NCI-H1417 treated with DMSO at 0.1 percent for 48 hours (cell line): Measurements from ENCODE around the gene RIMKLB.
A peak's percentile ranks its signal among the peaks of the same experiment; 100 is the strongest.
"Not testable (repeated sequence)": the region's sequence is repeated elsewhere in the genome, so short reads cannot be mapped to it uniquely, and the experiment has no call there.

Experiments
- DNase-seq: peaks from one replicate; lab custom pipeline; 2025; lab: John Stamatoyannopoulos, UW

Gene RIMKLB

DNA sequence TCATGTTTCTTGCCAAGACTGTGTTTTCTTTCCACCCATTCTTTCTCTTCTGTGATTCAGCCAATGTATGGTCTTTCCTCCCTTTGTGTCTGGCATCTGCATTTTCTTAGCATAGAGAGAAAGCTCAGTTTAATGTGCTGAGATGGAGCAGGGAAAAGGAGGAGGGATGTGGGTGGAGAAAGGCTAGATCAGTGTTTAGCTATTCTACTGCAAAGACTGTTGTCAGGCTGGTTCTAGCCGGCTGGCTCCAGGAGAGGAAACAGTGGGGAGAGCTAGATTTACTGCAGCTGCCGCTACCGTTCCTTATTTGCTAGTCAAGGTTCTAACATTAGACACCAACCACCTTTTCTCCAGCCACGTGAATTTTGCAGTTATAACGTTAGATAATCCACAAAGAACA lies 5.2 kb upstream of the RIMKLB start:
- peak; percentile 24 for DNase-seq

DNA sequence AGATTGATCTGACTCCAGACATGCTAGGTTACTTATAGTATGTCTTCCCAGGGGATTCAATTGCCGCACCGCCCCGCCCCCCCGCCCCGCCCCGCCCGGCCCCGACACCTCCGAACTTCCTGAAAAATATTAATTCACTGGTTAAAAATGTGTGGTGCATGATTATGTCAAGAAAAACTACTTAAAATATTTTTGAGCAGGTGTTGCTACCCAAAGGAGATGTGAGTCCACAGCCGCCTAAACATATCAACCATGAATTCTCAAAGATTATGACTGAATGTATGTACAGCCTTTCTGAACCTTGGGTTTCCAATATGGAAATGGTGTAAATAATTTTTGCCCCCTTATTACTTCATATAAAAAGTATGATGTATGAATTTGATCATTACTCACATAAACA lies 2.7 kb upstream of the RIMKLB start:
- DNase-seq = no peak

DNA sequence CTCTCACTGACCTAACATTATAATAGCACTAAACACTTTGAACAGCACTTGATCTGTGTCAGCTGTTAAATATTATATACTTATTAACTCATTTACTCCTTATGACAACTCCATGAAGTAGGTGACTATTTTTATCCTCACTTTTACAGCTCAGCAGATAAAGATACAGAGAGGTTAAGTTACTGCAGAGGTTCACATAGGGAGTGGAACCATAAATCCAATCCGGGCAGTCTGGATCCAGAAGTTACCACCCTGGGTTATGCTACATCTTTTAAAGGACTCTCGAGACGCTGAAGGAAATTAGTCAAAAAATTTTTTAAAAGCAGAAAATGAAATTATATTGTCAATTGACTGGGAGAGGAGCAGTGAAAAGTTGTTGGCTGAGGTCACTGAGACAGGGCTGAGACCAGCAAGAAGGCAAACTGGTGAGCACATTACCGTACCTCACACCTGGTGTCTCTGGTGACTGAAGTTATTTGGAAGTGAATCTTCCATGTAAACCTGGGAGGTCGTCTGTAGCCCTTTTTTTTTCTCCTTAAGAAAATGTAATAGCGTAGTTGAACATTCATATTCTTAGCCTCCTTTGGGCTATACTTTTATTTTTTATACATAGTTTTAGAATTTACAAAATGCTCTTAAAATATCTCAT lies 1.2 kb upstream of the RIMKLB start:
- DNase-seq = no peak

DNA sequence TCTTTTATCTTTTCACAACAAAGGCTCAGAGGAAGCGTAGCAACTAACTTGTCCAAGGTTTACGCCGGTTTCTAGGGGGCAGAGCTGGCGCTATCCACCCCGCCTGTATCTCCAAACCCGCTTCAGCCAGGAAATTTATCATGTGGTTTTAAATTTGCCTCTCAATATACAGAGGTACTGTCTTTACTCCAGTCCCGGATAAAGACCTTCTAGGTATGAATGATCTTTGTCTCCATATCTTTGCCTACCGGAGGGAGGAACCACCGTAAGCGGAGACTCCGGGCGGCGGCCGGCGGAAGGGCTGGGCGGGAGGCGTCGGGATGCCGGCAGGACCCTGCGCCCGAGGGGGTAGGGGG lies 693 bp upstream of the RIMKLB start:
- DNase-seq = no peak

DNA sequence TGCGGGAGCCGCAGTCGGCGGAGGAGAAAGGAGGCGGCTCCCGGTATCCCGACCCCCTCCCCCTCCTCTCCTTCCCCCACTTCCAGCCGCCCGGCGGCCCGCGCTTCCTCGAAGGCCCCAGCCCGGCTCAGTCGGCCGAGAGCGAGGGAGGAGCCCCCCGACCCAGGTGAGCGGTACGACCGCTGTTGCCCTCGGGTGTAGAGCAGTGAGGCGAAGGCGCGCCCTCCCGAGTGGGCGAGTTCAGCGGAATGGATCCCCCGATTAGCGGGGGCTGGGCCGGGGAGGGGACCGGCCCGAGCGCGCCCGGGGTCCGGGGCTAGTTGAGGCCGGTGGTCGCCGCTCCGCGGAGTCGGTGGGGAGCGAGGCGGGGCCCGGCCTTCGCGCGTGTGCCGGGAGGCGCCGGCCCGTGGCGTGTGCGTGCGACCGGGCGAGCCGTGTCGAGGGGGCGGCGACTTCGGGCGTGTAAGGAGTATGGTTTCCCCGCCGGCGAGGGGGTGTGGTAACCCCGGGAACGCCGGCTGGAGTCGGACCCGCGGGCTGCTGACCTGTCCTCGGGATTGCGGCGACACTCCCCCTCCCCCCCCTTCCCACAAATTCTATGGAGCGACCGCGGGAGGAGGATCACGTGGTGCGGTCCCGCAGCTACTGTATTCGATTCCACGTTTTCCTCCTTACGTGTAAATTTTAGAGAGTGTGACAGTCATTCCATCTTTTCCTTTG lies 501 bp downstream of the RIMKLB start:
- no peak for DNase-seq

DNA sequence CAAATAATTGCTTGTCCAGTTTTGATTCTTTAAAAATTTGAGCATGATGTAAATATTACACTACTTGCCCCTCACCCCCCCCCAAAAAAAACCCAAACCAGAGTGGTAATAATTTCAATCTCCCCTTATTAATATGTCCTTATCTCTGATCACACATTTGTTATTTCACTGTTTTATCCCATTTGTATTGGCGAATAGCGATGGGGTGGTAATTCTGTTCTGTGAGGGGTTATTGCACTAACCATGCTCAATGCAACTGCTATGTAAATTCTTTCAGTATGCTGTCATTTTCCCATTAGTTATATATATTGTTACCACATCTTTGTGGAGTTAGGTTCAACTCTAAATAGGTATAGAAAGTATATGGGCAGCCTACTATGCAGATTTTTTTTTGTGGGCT lies 1.1 kb downstream of the RIMKLB start:
- DNase-seq = no peak

DNA sequence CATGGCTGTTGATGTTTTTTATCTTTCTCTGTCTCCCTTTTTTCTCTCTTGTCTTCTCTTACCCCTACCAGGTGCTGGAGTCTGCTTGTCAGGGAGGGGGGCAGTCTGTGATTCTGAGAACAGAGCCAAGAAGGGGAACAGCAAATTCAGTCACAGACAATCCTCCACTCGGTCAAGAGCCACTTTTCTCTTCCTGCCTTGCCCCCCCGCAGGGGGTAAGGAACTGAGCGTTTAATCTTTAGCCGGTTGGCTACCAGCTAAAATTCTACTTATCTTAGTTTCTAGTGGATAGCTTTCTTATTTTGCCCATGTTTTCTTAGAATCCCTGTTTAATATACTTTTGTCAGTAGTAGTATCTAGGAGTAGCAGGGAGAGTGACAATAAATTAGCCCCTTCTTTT lies 1.9 kb downstream of the RIMKLB start:
- DNase-seq = no peak

DNA sequence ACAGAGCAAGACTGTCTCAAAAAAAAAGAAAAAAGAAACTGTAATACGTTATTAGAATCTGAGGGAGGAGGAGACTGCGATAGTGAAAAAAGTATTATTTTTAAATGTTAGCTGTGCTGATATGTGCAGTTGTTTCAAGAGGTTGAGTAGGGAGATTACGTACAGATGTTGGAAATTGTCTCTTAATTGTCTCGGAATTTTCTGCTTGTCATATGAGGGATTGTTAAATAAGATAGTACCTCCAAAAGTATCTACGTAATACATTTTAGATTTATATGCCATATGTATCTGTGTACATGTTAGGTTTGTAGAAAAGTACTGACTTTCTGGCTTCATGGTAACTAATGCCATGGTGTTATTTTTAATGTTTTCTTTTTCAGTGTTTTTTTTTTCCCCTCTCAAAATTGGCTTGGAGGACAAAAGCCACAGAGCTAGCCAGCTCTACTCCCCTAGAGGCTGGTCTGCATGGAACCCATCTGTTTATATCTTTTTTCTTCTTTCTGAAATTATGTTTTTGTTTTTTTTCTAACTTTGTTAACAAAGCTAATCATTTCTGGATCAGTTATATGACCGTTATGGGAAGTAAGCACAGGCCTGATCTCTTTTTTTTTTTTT lies 3.4 kb downstream of the RIMKLB start:
- DNase-seq = no peak

DNA sequence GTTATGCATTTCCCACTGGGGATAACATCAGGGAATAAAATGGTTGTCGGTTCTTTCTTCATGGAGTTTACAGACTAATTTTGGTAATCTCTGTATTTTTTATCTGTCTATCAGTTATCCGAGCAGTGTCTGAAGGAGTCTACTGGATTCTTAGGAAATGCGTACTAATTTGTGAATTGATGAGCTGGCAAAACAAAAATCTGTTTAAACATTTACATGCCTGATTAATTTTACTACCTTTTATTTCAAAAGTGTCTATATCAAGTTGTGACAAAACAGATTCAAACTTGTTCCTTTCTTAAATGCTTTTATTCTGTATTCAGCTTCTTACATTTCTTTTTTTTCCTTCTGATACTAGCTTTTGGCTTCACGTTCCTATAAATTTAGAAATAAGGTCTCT lies 4.4 kb downstream of the RIMKLB start:
- DNase-seq = no peak

DNA sequence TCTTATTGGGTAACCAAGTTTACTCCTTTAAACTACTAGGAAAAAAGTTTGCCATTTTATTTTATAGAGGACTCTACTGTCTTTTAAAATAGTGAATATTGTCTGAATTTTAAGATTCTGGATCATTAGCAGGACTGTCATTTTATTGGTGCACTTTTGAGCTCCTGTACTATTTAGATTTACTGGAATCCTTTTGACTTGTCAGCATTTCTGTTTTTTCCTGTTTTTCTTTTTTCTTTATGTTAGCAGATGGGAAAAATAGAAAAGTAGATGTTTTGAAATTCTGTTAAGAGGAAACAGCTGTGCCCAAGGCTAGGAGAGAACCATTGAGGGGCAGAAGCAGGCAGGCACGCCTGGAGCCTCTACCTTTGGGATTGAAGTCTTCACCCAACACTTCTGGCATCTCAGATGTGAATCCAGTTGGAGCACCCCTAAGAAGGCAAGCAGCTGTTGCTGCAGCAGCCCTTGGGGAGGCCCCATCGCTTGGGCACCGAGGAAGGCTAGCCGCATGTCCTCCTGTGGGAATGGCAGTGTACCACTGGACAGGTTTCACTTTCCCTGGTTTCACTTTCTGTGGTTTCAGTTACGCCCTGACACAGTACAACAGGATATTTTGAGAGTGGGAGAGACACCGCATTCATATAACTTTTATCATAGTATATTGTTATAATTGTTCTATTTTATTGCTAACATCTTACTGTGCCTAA lies 11.5 kb downstream of the RIMKLB start:
- no peak for DNase-seq

DNA sequence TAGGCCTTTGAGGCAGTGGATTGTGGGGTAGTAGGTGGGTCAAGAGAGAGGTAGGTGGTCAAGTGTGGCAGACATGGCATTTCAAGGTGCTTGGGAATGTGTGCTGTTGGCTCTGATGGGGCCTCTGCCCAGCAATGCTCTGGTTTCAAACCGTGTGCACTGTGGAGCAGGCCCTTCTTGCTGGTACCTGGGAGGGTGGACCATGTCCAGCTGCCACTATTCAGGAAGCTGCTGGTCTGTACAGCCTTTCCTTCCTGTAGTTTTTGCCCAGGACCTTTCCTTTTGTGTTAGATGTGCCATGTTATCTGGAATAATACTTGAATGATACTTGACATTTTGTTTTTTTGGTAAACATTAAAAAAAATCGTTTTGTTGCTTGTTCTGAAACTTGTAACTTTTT lies 14.8 kb downstream of the RIMKLB start:
- DNase-seq = no peak

DNA sequence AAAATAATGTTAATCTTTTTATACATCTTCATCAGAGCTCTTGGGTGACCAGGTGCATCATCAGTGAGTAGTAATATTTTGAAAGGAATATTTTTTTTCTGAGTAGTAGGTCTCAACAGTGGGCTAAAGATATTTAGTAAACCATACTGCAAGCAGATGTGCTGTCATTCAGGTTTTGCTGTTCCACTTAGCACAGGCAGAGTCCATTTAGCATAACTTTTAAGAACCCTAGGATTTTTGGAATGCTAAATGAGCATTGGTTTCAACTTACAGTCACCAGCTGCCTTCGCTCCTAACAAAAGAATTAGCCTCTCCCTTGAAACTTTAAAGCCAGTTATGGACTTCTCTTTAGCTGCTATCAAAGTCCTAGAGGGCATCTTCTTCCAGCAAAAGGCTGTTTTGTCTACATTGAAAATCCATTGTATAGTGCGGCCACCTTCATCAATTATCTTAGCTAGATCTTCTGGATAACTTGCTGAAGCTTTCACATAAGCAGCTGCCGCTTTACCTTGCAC lies 24.6 kb downstream of the RIMKLB start:
- DNase-seq = no peak

DNA sequence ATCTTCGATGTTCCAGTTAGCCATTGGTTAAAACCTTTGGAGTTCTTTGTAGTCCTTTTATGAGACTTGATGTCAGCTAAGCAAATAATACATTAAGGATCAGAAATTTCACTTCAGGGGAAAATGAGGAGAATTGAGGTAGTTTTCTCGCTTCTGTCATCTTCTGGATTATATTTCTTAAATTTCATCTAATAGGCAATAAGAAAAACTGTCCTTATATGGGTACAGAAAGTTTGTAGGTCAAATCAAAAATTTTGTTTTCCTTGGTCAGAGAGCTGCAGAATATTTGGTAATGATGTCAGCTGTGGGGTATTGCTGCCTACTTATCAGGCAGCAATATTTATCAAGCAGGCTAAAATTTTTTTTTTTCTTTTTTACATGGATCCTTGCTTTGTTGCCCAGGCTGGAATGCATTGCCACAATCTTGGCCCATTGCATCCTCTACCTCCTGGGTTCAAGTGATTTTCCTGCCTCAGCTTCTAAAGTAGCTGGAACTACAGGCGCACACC lies 37.1 kb downstream of the RIMKLB start:
- no peak for DNase-seq

DNA sequence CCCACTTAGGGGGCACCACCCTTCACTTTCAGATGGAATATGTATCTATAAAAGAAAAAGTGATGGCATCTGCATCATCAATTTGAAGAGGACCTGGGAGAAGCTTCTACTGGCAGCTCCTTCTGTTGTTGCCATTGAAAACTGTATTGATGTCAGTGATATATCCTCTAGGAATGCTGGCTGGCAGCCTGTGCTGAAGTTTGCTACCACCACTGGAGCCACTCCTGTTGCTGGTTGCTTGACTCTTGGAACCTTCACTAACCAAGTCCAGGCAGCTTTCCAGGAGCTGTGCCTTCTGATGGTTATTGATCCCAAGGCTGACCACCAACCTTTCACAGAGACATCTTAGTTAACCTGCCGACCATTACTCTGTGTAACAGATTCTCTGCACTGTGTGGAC lies 44.7 kb downstream of the RIMKLB start:
- no peak for DNase-seq

DNA sequence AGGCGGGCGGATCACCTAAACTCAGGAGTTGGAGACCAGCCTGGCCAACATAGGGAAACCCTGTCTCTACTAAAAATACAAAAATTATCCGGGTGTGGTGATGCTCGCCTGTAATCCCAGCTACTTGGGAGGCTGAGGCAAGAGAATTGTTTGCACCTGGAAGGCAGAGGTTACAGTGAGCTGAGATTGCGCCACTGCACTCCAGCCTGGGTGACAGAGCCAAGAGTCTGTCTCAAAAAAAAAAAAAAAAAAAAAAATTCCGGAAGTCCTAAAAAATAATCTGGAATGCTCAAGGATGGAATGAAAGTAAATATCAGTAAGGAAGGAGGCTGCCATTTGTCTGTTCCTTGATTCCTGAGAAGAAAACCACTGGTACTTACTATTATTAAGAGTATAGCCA lies 45.3 kb downstream of the RIMKLB start:
- DNase-seq = not testable (repeated sequence)

DNA sequence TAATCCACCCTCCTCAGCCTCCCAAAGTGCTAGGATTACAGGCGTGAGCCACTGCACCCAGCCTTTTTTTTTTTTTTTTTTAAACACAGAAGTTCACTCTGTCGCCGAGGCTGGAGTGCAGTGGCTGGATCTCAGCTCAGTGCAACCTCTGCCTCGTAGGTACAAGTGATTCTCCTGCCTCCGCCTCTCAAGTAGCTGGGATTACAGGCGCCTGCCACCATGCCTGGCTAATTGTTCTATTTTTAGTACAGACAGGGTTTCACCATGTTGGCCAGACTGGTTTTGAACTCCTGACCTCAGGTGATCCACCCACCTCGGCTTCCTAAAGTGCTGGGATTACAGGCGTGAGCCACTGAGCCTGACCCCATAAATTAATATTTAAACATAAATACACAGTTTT lies 47.8 kb downstream of the RIMKLB start:
- DNase-seq = not testable (repeated sequence)

DNA sequence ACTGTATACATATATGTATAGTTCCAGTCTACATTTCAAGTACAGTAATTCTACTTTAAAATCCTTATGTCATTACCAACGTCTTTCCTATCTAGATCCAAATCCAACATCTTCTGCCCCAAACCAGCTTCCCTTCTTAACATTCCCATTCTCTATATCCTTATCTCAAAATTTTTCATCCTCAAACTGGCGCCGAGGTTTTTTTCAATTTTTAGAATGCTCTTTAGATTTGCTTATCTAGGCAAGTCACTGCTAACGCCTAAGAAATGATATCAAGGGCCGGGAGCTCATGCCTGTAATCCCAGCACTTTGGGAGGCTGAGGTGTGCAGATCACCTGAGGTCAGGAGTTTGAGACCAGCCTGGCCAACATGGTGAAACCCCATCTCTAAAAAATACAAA lies 48.3 kb downstream of the RIMKLB start:
- no peak for DNase-seq

DNA sequence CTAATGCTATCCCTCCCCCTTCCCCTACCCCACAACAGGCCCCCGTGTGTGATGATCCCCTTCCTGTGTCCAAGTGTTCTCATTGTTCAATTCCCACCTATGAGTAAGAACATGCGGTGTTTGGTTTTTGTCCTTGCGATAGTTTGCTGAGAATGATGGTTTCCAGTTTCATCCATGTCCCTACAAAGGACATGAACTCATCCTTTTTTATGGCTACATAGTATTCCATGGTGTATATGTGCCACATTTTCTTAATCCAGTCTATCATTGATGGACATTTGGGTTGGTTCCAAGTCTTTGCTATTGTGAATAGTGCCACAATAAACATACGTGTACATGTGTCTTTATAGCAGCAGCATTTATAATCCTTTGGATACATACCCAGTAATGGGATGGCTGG lies 62.3 kb downstream of the RIMKLB start:
- not testable (repeated sequence) for DNase-seq

DNA sequence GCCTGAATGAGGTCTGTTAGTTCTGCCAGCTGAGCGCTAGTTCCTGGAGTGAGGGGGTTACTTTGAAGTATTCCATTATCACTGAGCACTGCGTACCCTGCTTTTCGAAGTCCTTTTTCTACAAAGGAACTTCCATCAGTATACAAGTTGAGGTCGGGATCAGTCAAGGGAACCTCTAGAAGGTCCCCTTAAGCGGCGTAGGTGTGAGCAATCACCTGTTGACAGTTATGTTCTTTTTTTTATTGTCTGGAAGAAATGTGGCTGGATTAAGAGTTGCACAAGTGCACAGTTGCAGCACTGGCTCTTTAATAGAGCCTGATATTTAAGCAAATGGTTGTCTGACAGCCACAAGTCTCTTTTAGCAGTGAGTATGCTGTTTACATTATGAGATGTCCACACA lies 64.9 kb downstream of the RIMKLB start:
- not testable (repeated sequence) for DNase-seq

DNA sequence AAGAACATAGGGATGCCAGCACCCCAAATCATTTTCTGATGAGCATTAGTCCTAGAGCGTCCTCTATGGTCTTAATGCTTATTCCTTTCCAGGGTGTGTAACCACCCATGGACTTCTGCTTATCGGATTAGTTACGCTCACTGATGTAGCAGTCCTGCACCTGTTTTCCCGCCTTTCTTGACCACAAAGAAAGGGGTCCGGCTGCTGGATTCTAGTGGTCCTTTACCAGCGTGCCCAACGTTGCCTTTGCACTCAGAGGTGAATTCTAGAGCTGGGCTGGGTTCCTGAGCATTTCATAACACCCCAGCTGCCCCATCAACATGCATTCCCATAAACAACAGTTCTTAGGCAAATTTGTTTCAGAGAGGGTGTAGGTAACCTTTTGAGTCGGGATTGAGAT lies 68.3 kb downstream of the RIMKLB start:
- not testable (repeated sequence) for DNase-seq

DNA sequence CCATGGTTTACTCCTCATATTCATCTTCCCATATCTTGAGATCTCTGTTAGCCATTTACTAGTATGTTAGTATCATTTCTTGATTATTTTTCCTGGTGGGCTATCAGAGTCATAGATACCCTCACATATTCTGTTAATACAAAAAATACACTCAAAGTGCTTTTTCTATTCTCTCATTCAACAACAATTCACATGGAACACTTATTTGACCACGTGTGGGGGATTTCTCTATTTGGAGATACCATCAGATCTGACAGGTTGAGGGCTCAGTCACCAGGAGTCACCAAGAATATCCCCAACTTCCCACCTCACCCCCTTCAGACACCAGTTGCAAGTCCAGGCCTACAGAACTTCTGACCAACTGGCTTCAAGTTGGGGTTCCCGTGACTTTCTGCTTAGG lies 72.7 kb downstream of the RIMKLB start:
- DNase-seq = no peak

DNA sequence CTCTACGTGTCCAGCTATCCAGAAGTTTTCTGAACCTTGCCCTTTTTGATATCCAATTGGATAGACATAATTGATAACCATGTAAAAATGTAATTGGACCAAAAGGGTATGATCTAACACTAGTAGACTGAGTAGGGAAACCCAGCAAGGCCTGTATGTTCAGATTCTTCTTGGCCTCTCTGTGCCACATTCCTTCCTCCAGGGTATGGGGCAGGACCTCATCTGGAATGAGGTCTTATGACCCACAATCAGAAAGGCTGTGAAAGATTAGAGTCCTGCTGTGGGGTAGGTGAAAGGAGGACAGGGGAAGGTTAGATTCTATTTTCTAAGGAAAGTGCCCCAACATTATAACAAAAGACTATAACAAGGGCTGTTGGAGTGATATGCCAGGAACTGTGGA lies 73.3 kb downstream of the RIMKLB start:
- DNase-seq = no peak

DNA sequence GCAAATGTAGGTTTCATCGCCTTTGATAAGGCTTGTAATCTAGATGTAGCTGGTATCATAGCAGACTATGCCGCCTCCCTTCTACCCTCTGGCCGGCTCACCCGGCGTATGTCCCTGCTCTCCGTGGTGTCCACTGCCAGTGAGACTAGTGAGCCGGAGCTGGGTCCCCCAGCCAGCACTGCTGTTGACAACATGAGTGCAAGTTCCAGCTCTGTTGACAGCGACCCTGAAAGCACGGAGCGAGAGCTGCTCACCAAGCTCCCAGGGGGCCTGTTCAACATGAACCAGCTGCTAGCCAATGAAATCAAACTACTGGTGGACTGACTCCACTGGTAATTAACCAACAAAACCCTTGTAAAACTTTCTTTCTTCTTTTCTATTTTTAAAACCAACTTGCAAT lies 75.7 kb downstream of the RIMKLB start:
- no peak for DNase-seq
